Stimulated activated CD8-positive, alpha-beta memory T cell treated with anti-CD3 and anti-CD28 coated beads, Interleukin-4, amount 100 ng/mL, for 4 hours (primary cell): ENCODE measurements around the gene ALKBH6.
"Not testable (repeated sequence)": the region's sequence is repeated elsewhere in the genome, so short reads cannot be mapped to it uniquely, and the experiment has no call there.

Experiments used
- DNase-seq, 2 donors: peaks; one replicate each; pipeline ENCODE4 v3.0.0-alpha.2; 2020; ENCODE audit warnings: low read depth in 2 of 2, low spot score in 1 of 2

The ALKBH6 gene

GRCh38 chr19:36014012-36014924 lies at the start of gene ALKBH6:
Gene ALKBH6 (minus strand): TSS chr19:36014213. CDS start chr19:36013397, 816 bp downstream.
- DNase-seq = peak; percentile 98

- no peak for DNase-seq
Observed at GRCh38 chr19:36061367-36061766, 47.4 kb upstream of the ALKBH6 start.

DNA sequence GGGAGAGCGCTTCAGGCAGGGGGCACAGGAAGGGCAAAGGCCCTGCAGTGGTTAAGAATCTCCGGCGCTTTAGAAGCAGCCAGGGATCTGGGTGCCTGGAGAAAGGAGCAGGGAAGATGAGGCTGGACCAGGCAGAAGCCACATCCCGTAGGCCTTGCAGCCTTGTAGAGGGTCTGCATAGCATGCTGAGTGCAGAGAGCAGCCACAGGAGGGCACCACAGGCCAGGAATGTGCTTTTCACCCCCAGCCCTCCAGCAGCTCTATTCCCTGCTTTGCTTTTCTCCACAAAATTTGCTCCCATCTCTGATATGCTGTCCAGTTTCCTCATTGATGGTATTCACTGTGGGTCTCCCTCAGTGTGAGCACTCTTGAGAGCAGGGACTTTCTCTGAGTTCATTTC lies 46.4 kb upstream of the ALKBH6 start:
- no peak for DNase-seq

DNA sequence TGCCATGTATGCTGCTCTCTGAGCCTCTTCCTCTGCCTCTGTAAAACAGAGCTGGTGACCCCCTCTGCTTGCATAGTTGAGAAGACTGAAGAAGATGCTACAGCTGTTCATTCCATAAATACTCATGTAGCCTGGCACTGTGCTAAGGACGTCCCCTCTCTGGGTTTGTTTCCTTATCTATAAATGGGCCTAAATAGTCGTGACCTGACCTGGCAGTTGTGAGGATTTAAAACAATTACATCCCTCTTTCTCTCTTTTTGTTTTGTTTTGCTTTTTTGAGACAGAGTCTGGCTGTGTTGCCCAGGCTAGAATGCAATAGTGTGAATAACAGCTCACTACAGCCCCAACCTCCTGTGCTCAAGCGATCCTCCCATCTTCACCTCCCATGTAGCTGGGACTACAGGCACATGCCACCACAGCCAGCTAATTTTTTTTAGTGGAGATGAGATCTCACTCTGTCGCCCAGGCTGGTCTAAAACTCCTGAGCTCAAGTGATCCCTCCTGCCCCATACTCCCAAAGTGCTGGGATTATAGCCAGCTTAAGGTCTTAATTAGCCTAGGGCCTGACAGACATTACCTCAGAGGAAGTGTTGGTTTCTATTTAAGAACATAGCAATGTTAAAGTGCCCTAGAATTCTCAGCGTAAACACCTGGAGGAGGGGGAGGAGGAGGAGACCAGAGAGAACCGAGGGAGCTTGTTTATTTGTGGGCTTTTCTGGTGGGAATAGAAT lies 45.3 kb upstream of the ALKBH6 start:
- no peak for DNase-seq

- no peak for DNase-seq
Observed at GRCh38 chr19:36058481-36059179, 44.6 kb upstream of the ALKBH6 start.

- peak; percentile 88 to 90 for DNase-seq
Observed at GRCh38 chr19:36054733-36055686, 41.0 kb upstream of the ALKBH6 start, which contains the start of gene WDR62. Gene WDR62 (plus strand): TSS chr19:36054897. CDS start chr19:36054972, 75 bp downstream.

DNA sequence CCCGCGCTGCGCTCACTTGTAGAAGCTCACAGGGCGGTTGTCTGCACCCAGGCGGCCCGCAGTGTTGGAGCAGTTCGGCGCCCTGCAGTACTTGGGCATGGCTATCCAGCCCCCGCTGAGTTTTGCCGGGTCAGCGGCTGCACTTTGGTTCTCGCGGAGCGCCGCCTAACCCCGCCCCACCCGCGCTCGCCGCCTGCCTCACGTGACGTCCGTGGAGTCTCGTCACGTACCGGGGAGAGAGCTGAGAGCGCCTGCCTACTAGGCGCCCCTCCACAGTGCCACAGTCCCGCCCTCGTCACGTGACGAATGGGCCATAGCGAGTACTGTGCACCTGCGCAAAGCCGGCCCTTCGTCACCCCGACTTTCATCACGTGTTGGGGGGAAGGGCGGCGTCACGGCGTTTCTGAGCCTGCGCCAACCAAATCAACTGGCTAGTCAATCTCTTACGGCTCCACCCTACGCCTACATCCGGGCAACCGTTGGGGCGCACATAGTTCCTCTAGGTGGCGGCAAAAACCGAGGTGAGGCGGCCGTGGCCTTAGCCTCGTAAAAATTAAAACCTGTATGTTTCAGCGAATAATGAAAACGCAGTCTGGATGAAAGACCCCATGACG lies 40.2 kb upstream of the ALKBH6 start, which contains the start of gene THAP8:
Gene THAP8 (minus strand): TSS at position 167 of the 614 bp plus-strand sequence. CDS start 68 bp downstream, at position 99.
- peak; percentile 99 to 100 for DNase-seq

DNA sequence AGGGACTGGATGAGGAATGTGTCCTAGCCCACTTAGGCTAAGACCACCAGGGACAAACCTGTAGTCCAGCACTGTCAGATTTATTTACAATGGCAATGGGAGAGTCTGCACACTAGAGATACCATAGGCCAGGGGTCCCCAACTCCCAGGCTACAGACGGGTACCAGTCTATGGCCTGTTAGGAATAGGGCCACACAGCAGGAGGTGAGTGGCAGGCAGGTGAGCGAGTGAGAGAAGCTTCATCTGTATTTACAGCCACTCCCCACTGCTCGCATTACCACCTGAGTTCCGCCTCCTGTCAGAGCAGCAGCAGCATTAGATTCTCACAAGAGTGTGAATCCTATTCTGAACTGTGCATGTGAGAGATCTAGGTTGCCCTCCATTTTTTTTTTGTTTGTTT lies 37.6 kb upstream of the ALKBH6 start:
- no peak for DNase-seq

GRCh38 chr19:36051236-36051635 lies 37.2 kb upstream of the ALKBH6 start:
- DNase-seq = no peak

DNA sequence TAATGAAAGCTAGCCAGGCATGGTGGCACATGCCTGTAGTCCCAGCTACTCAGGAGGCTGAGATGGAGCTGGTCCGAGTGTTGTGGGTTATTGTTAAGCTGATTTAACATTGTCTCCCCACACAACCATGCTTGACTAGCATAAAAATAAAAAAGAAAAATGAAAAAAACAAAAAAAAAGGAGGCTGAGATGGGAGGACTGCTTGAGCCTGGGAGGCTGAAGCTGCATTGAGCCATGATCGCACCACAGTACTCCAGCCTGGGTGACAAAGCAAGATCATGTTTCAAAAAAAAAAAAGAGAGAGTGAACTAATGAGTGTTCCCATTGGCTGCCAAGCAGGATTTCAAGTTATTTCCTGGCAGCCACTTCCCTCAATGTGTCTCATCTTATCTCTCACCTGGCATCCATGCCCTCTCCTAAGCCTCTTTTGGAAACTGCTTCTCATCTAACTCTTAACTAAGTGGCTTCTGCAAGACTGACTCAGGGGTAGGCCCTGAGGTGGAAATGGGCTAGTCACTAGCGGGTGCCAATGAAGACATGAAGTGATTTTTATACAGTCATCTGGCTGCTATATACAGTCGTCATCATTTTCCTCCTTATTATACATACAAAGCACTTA lies 35.2 kb upstream of the ALKBH6 start:
- no peak for DNase-seq

DNA sequence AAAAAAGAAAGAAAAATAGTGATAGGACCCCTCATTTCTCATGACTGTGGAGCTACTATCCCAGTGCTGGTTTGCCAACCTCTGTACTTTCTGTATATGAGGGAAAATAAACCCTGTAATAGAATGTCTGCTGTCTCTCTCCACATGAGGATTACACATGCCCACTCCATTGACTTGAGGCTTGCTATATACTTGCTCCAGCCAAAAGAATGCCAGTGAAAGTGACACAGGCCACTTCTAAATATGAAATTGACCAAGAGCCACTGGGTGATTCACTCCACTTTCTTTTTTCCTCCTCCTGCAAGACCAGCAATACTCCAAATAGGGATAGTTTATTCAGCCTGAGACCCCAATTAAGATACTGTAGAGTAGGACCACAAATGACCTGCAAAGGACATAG lies 33.8 kb upstream of the ALKBH6 start:
- DNase-seq = no peak

DNA sequence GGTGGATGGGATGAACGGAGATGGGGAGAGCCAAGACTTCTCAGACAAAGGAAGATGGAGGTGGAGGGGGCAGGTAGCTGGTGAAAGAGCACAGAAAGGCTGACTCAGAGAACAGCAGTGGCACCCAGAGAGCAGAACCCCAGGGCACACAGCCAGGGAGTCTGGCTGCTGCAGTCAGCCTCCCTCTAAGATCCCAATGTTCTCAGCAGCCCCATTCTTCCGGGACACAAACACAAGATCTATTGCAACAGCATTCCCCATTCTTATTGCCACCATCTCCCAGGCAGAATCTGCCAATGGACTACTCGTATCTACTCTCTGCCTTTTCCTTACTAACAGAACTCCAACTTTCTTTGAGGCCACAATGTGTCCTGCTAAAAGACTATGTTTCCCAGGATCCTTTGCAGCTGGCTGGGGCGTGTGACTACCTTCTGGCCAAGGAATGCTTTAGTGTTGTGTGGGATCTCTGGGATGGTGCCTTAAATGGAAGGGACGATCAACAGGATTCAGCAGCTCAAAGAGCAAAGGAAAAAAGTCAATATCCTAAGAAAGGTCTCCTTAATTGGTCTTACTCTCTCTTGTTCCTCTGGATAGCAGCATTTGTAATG lies 32.5 kb upstream of the ALKBH6 start:
- no peak for DNase-seq

DNA sequence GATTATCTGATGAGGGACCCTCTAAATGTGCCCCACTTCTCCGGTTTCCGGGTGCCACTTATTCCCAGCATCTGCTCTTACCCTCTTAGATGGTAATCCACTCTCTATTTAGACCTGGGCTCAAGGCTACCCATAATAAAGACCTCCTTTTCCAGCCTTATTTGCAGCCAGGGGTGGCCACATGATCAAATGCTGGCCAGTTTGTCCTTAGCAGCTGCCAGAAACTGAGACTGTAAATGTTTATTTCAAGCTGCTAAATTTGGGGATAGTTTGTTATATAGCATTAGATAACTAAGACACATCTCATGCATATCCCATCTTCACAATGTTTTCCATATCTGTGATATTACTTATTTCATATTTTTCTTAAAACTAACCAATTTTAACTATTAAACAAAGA lies 29.9 kb upstream of the ALKBH6 start:
- DNase-seq = no peak

GRCh38 chr19:36041831-36042230 lies 27.8 kb upstream of the ALKBH6 start:
- DNase-seq = no peak

DNA sequence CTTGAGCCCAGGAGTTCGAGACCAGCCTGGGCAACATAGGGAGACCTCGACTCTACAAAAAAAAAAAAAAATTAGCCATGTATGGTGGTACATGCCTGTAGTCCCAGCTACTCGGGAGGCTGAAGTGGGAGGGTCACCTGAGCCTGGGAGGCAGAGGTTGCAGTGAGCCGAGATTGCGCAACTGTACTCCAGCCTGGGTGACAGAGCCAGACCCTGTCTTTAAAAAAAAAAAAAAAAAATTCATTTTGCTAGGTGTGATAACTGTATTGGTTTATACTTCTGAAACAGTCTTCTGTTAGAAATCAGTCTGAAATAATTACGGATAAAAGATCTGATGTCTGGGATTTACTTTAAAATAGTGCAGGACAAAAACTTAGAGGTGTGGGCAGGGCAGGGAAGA lies 27.1 kb upstream of the ALKBH6 start:
- not testable (repeated sequence) for DNase-seq

GRCh38 chr19:36040495-36040894 lies 26.5 kb upstream of the ALKBH6 start:
- DNase-seq = no peak

- peak; percentile 10 to 29 for DNase-seq
Observed at GRCh38 chr19:36032251-36033104, 18.5 kb upstream of the ALKBH6 start, which contains the start of gene CLIP3. Gene CLIP3 (minus strand): TSS chr19:36032873. CDS start chr19:36032357, 516 bp downstream.

GRCh38 chr19:36031308-36031707 lies 17.3 kb upstream of the ALKBH6 start:
- no peak for DNase-seq
